Peyer's patch (tissue), 4 donors: Measurements from ENCODE around the gene IGF1R. TPM values are rescaled to one million over a fixed set of nuclear protein-coding genes. Genes with fewer than 3 reads are reported as not detected.

ENCODE experiments used
- DNase-seq, 3 donors: peaks; one replicate each; pipeline ENCODE4 v3.0.0-alpha.2; 2017 to 2019
- H3K27ac ChIP-seq, 4 donors: fragments of 200-600 bp; sonication (generic); one replicate each; pipeline ENCODE4 v1.5.1; 2016 to 2019
- H3K27me3 ChIP-seq, 2 donors: fragments of 200-600 bp; sonication (generic); one replicate each; pipeline ENCODE4 v1.5.1; 2019
- H3K36me3 ChIP-seq, 3 donors: fragments of 200-600 bp; sonication (generic); one replicate each; pipeline ENCODE4 v1.5.1; 2016 to 2019
- H3K4me1 ChIP-seq, 4 donors: fragments of 200-600 bp; sonication (generic); one replicate each; pipeline ENCODE4 v1.5.1; 2016 to 2019
- H3K4me3 ChIP-seq, 4 donors: fragments of 200-600 bp; sonication (generic); 1 replicate in 3 of 4; 2 replicates in 1 of 4; pipeline ENCODE4 v1.5.1; 2016 to 2019; ENCODE audit warnings: mild to moderate bottlenecking in 1 of 4
- H3K9me3 ChIP-seq, 4 donors: fragments of 200-600 bp; sonication (generic); one replicate each; pipeline ENCODE4 v1.5.1; 2016 to 2019; ENCODE audit warnings: mild to moderate bottlenecking in 1 of 4
- POLR2A ChIP-seq, 2 donors: fragments of 450-650 bp; IDR thresholded peaks; one replicate each; pipeline ENCODE4 v1.5.1; 2017; ENCODE audit warnings: antibody characterized with exemption in 2 of 2, mild to moderate bottlenecking in 2 of 2, moderate library complexity in 2 of 2
- total RNA-seq, 4 donors: library from RNA; depleted of rRNA; stranded (reverse); fragments of >200 nt; gene quantifications; one replicate each; pipeline ENCODE4 v1.1.0, GENCODE V29; 2016
- TF ChIP-seq, protein P1 (sequence below), 6 experiments: fragments of 450-650 bp in 4 of 6; fragments of 200-600 bp in 2 of 6; sonication (generic) in 1 of 6; IDR thresholded peaks; one replicate each; pipeline ENCODE4 v1.5.1; 2017 to 2019; ENCODE audit warnings: antibody characterized with exemption in 6 of 6, mild to moderate bottlenecking in 3 of 6, moderate library complexity in 1 of 6

Gene IGF1R
- total RNA-seq, 4 donors from 2014 or later = 29.6 to 176 (median 88.1) TPM

DNA sequence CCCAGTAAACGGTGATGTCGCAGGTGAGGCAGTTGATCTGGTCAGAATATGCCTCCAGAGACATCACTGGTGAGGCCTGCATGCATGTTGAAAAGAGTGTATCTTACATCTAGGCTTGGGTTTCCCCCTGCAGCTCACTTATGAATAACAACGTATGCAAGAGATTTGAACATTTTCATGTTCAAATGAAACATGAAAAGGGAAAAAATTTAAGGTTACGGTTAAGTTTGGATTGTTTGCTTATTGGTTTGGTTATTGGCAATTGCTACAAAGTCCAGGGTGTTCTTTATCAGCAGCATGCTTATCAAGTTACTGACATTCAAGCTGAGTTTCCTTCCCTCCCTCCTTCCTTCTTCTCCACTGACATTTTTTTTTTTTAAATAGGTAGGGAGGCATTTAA is 123.2 kb downstream of the IGF1R start:
- H3K9me3 ChIP-seq = no peaks in the 10 kb centered on the region
- no peak overlapping the region for H3K27ac ChIP-seq
- DNase-seq = no peak
- no peaks in the 10 kb centered on the region for H3K36me3 ChIP-seq
- no peak for TF ChIP-seq POLR2A (IDR thresholded peaks at IDR 0.05)
- TF ChIP-seq, protein P1, sequence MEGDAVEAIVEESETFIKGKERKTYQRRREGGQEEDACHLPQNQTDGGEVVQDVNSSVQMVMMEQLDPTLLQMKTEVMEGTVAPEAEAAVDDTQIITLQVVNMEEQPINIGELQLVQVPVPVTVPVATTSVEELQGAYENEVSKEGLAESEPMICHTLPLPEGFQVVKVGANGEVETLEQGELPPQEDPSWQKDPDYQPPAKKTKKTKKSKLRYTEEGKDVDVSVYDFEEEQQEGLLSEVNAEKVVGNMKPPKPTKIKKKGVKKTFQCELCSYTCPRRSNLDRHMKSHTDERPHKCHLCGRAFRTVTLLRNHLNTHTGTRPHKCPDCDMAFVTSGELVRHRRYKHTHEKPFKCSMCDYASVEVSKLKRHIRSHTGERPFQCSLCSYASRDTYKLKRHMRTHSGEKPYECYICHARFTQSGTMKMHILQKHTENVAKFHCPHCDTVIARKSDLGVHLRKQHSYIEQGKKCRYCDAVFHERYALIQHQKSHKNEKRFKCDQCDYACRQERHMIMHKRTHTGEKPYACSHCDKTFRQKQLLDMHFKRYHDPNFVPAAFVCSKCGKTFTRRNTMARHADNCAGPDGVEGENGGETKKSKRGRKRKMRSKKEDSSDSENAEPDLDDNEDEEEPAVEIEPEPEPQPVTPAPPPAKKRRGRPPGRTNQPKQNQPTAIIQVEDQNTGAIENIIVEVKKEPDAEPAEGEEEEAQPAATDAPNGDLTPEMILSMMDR (IDR thresholded peaks at IDR 0.05) = peak in 1 of 6 experiments; percentile 17
- no peak overlapping the region for H3K4me3 ChIP-seq
- no peaks in the 10 kb centered on the region for H3K27me3 ChIP-seq
- peaks cover 0 to 10% (median 2%) of the 10 kb centered on the region in 4 donors for H3K4me1 ChIP-seq

DNA sequence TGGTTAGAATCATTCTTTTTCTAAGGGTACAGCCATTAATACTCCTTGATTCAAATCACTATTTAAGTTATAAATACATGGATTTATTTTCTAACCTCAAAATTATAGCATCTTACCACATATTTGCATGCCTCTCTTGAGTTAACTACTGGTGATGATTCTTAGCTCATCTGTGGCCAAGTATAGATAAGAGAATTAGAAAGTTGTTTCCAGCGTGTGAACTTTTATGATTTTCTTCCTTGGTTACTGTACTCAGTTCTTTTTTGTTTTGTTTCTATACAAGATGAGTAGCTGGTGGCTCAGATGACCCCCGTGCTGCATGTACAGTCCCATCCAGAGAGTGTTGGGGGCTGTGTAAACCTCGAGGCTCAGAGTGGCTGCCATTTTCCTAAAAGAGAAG is 124.6 kb downstream of the IGF1R start:
- H3K27ac ChIP-seq = no peak overlapping the region
- H3K36me3 ChIP-seq = no peaks in the 10 kb centered on the region
- no peaks in the 10 kb centered on the region for H3K9me3 ChIP-seq
- H3K4me3 ChIP-seq = no peak overlapping the region
- TF ChIP-seq POLR2A (IDR thresholded peaks at IDR 0.05) = no peak
- TF ChIP-seq, protein P1 (IDR thresholded peaks at IDR 0.05) = no peak
- no peaks in the 10 kb centered on the region for H3K27me3 ChIP-seq
- peaks cover 0 to 10% (median 3%) of the 10 kb centered on the region in 4 donors for H3K4me1 ChIP-seq
- DNase-seq = no peak

DNA sequence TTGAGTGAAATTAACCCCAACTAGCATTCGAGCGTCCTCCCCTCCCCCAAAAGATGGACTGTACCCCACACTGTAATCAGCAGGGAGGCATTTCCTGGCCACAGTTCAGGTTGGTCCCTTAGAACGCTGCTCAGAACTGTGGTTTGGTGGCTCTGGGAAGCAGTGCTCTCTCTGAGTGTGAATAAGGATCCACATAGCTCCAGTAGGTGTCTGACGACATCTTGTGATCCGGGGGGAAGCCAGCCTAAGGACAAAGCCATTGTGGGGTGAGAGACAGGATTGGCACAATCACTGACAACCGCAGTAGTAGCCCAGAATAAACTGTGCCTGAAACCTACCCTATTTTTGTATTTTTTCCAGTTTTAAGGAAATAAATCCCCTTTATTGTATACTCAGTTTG is 125.3 kb downstream of the IGF1R start:
- DNase-seq = no peak
- H3K4me1 ChIP-seq = peaks cover 0 to 10% (median 3%) of the 10 kb centered on the region in 4 donors
- no peak overlapping the region for H3K4me3 ChIP-seq
- H3K36me3 ChIP-seq = no peaks in the 10 kb centered on the region
- H3K9me3 ChIP-seq = no peaks in the 10 kb centered on the region
- no peak for TF ChIP-seq POLR2A (IDR thresholded peaks at IDR 0.05)
- TF ChIP-seq, protein P1 (IDR thresholded peaks at IDR 0.05) = no peak
- H3K27ac ChIP-seq = no peak overlapping the region
- H3K27me3 ChIP-seq = no peaks in the 10 kb centered on the region

DNA sequence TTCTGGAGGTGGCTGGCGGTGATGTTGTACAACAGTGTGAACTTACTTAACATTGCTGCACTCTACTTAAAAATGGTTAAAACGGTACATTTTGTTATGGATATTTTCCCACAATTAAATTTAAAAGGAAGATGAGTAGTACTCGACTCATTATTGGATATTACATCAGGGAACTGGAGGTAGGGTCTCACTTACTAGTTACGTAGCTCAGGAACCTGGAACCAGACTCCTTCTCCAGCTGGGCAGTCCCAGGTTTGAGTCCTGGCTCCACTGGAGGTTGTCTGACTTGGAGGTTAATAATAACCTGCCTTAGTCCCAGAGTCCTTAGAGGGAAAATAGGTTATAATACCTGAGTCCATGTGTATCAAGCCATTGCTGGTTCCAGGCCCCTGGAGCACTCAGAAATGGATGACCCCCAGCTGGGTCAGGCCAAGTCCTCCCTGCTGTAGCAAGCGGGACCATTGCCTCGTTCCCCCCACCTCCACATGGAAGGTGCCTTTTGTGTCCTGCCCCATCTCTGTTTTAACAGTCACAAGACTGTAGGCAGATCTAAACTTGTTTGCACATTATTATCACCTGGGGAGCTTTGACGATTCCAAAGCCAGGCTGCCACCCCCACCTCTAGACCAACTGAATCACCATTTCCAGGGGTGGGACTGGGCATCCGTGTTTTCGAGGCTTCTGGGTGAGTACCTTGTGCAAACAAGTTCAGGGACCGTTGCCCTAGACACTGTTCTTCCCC is 126.6 kb downstream of the IGF1R start:
- no peak overlapping the region for H3K27ac ChIP-seq
- no peak overlapping the region for H3K4me3 ChIP-seq
- no peaks in the 10 kb centered on the region for H3K36me3 ChIP-seq
- H3K27me3 ChIP-seq = no peaks in the 10 kb centered on the region
- no peak for DNase-seq
- no peak for TF ChIP-seq POLR2A (IDR thresholded peaks at IDR 0.05)
- TF ChIP-seq, protein P1 (IDR thresholded peaks at IDR 0.05) = no peak
- H3K4me1 ChIP-seq = peaks cover 0 to 12% (median 3%) of the 10 kb centered on the region in 4 donors
- H3K9me3 ChIP-seq = no peaks in the 10 kb centered on the region

DNA sequence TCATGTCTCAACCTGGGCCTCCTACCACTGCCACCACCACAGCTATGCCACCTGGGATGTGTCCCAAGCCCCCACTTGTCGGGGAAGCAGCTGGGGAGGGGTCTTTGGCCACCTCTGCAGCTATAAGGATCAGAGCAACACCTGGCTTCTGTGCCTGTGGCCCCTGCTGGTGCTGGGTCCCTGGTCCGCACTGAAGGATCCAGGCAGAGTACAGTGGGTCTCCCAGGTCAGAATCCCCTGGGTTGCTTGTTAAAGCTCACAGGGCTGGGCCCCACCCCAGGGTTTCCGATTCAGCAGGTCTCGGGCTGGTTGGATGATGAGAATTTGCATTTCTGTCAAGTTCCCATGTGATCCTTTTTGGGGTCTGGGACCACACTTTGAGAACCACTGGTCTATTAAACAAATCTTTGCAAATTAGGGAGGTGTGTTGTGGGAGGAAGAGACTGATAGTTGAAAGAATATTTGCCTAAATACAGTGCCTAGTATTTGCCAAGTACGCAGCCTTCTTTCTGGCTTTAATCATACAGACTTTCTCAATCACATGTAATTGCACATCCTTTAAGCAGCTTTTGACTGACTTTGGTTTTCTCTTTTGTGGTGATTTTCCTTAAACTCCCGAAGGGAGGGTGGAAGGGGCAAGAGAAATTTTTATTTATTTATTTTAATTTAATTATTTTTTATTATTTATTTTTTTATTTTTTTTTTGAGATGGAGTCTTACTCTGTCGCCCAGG is 127.3 kb downstream of the IGF1R start:
- Histone ChIP-seq H3K27ac (no peak overlapping the region), H3K4me3 (no peak overlapping the region), H3K36me3 (no peaks in the 10 kb centered on the region), H3K4me1 (peaks cover 0 to 14% (median 3%) of the 10 kb centered on the region in 4 donors), H3K27me3 (no peaks in the 10 kb centered on the region), H3K9me3 (no peaks in the 10 kb centered on the region)
- no peak for TF ChIP-seq POLR2A (IDR thresholded peaks at IDR 0.05)
- TF ChIP-seq, protein P1 (IDR thresholded peaks at IDR 0.05) = no peak
- DNase-seq = no peak
